Tongue (tissue), 2 donors: Measurements from ENCODE around the gene ADAMTSL1. TPM values are rescaled to one million over a fixed set of nuclear protein-coding genes. Genes with fewer than 3 reads are reported as not detected.

Experiments
- DNase-seq: peaks from one replicate; pipeline ENCODE4 v3.0.0-alpha.2; 2015
- total RNA-seq: library from RNA; depleted of rRNA; stranded (reverse); fragments of >200 nt; gene quantifications from one replicate; pipeline ENCODE4 v1.2.3, GENCODE V29; 2014

Gene ADAMTSL1
- total RNA-seq, 1 donor from 2014 or later = 22.4 TPM

- peak; percentile 56 for DNase-seq
These were observed 193.2 kb downstream of the ADAMTSL1 start for GRCh38 chr9:18666986-18667772.

GRCh38 chr9:18668944-18669343 is 195.0 kb downstream of the ADAMTSL1 start:
- no peak for DNase-seq

- no peak for DNase-seq
These were observed 198.8 kb downstream of the ADAMTSL1 start for GRCh38 chr9:18672706-18673105.

- DNase-seq = no peak
These were observed 199.2 kb downstream of the ADAMTSL1 start for GRCh38 chr9:18673179-18673578.

- no peak for DNase-seq
These were observed 201.4 kb downstream of the ADAMTSL1 start for GRCh38 chr9:18675332-18675731.

- no peak for DNase-seq
These were observed 202.0 kb downstream of the ADAMTSL1 start for GRCh38 chr9:18675973-18676372.

- DNase-seq = no peak
These were observed 202.6 kb downstream of the ADAMTSL1 start for GRCh38 chr9:18676525-18676924.

- peak; percentile 24 for DNase-seq
These were observed 205.1 kb downstream of the ADAMTSL1 start for GRCh38 chr9:18678821-18679590.

- DNase-seq = no peak
These were observed 209.0 kb downstream of the ADAMTSL1 start for GRCh38 chr9:18682907-18683306.

GRCh38 chr9:18683312-18683711 is 209.4 kb downstream of the ADAMTSL1 start:
- DNase-seq = no peak

- no peak for DNase-seq
These were observed 209.9 kb downstream of the ADAMTSL1 start for GRCh38 chr9:18683851-18684250.

GRCh38 chr9:18684593-18685317 is 210.8 kb downstream of the ADAMTSL1 start:
- DNase-seq = no peak

GRCh38 chr9:18688581-18689565 is 214.9 kb downstream of the ADAMTSL1 start:
- DNase-seq = no peak

- DNase-seq = no peak
These were observed 216.0 kb downstream of the ADAMTSL1 start for GRCh38 chr9:18689921-18690320.

GRCh38 chr9:18692268-18692667 is 218.3 kb downstream of the ADAMTSL1 start:
- no peak for DNase-seq

- DNase-seq = no peak
These were observed 219.0 kb downstream of the ADAMTSL1 start for GRCh38 chr9:18692962-18693361.

GRCh38 chr9:18694959-18695668 is 221.2 kb downstream of the ADAMTSL1 start:
- no peak for DNase-seq

GRCh38 chr9:18698992-18699391 is 225.0 kb downstream of the ADAMTSL1 start:
- DNase-seq = no peak

GRCh38 chr9:18699764-18700163 is 225.8 kb downstream of the ADAMTSL1 start:
- no peak for DNase-seq

GRCh38 chr9:18700714-18701113 is 226.8 kb downstream of the ADAMTSL1 start:
- no peak for DNase-seq
